GM23338 (cell line): Measurements from ENCODE around the gene IL1B. TPM values are rescaled to one million over a fixed set of nuclear protein-coding genes. Genes with fewer than 3 reads are reported as not detected.

Source experiments
- ATAC-seq: fragments of 200-7000 bp; cut with Tn5 transposase; 3 replicates; pipeline ENCODE4 v1.9.1; 2020
- DNase-seq: peaks from one replicate; pipeline ENCODE4 v3.0.0-alpha.2; 2015; ENCODE audit warnings: low spot score
- H2AFZ ChIP-seq: fragments of 200-600 bp; sonication (generic); 2 replicates; pipeline ENCODE4 v1.8.0; 2016; ENCODE audit warnings: antibody characterized with exemption, mild to moderate bottlenecking, moderate library complexity
- H3F3A ChIP-seq: fragments of 200-600 bp; sonication (generic); replicated peaks from 2 replicates; pipeline ENCODE4 v1.8.0; 2017; ENCODE audit warnings: antibody characterized with exemption, mixed run types, low read depth
- H3K27ac ChIP-seq: fragments of 200-600 bp; sonication (generic); 2 replicates; pipeline ENCODE4 v1.6.1; 2016; ENCODE audit warnings: low read depth
- H3K27me3 ChIP-seq: fragments of 200-600 bp; sonication (generic); 2 replicates; pipeline ENCODE4 v1.8.0; 2016; ENCODE audit warnings: mild to moderate bottlenecking, mixed run types, moderate library complexity; ENCODE audit not compliant: insufficient read depth
- H3K36me3 ChIP-seq: fragments of 200-600 bp; sonication (generic); 2 replicates; pipeline ENCODE4 v1.8.0; 2016; ENCODE audit warnings: mild to moderate bottlenecking; ENCODE audit not compliant: insufficient read depth
- H3K4me1 ChIP-seq: fragments of 200-600 bp; sonication (generic); 2 replicates; pipeline ENCODE4 v1.8.0; 2016; ENCODE audit warnings: mild to moderate bottlenecking, moderate library complexity; ENCODE audit not compliant: insufficient read depth
- H3K4me2 ChIP-seq: fragments of 200-600 bp; sonication (generic); 2 replicates; pipeline ENCODE4 v1.7.1; 2017; ENCODE audit warnings: mixed run types
- H3K4me3 ChIP-seq: fragments of 200-600 bp; sonication (generic); 2 replicates; pipeline ENCODE4 v1.6.1; 2016; ENCODE audit warnings: mixed run types
- H3K79me2 ChIP-seq: fragments of 200-600 bp; sonication (generic); replicated peaks from 2 replicates; pipeline ENCODE4 v1.8.0; 2017; ENCODE audit warnings: mild to moderate bottlenecking; ENCODE audit not compliant: insufficient read depth
- H3K9me2 ChIP-seq: fragments of 200-600 bp; sonication (generic); 2 replicates; pipeline ENCODE4 v1.8.0; 2017; ENCODE audit not compliant: insufficient read depth
- H4K20me1 ChIP-seq: fragments of 200-600 bp; sonication (generic); replicated peaks from 2 replicates; pipeline ENCODE4 v1.8.0; 2017; ENCODE audit warnings: mild to moderate bottlenecking; ENCODE audit not compliant: insufficient read depth
- H3K27ac Mint-ChIP-seq: 2 replicates; pipeline ENCODE4 v1.8.0; 2020; ENCODE audit warnings: inconsistent platforms, mild to moderate bottlenecking, moderate library complexity, mixed read lengths
- H3K27me3 Mint-ChIP-seq: 3 replicates; pipeline ENCODE4 v1.8.0; 2022; ENCODE audit warnings: low read depth, mild to moderate bottlenecking, moderate library complexity, mixed read lengths, inconsistent platforms; ENCODE audit not compliant: insufficient read depth, poor library complexity
- H3K36me3 Mint-ChIP-seq: 3 replicates; pipeline ENCODE4 v1.8.0; 2021; ENCODE audit warnings: low read depth, mild to moderate bottlenecking, inconsistent platforms, moderate library complexity, mixed read lengths
- H3K4me1 Mint-ChIP-seq: 3 replicates; pipeline ENCODE4 v1.8.0; 2020; ENCODE audit warnings: mild to moderate bottlenecking, inconsistent platforms, mixed read lengths
- H3K4me3 Mint-ChIP-seq: 3 replicates; pipeline ENCODE4 v1.8.0; 2021; ENCODE audit warnings: moderate library complexity, mild to moderate bottlenecking, inconsistent platforms, mixed read lengths
- H3K9me3 Mint-ChIP-seq: 3 replicates; pipeline ENCODE4 v1.8.0; 2020; ENCODE audit warnings: moderate library complexity, mild to moderate bottlenecking, inconsistent platforms, mixed read lengths
- CREB1 ChIP-seq: fragments of 250-450 bp; sonication (Bioruptor Pico); IDR thresholded peaks from 2 replicates; pipeline ENCODE4 v1.5.0; 2020; ENCODE audit warnings: low read depth, mild to moderate bottlenecking, moderate library complexity
- JUNB ChIP-seq: IDR thresholded peaks from one replicate; pipeline ENCODE4 v1.6.1; 2016; ENCODE audit warnings: antibody characterized with exemption; ENCODE audit not compliant: unreplicated experiment
- STAT1 ChIP-seq: IDR thresholded peaks from one replicate; pipeline ENCODE4 v1.6.1; 2016; ENCODE audit warnings: antibody characterized with exemption; ENCODE audit not compliant: unreplicated experiment
- ZNF462 ChIP-seq: fragments of 250-450 bp; sonication (Bioruptor Pico); IDR thresholded peaks from 2 replicates; pipeline ENCODE4 v1.5.0; 2020; ENCODE audit warnings: mild to moderate bottlenecking, moderate library complexity
- polyA plus RNA-seq: library from polyadenylated mRNA; unstranded; fragments of >200 nt; fragmentation: Nextera tagmentation; extraction: Ambion mirVana; gene quantifications from 2 replicates; pipeline ENCODE4 v1.2.1, GENCODE V29; 2016
- total RNA-seq: library from RNA; depleted of rRNA; stranded (reverse); fragments of >200 nt; shearing (Covaris generic); gene quantifications from 2 replicates; pipeline ENCODE4 v1.2.3, GENCODE V29; 2014
- TF ChIP-seq, protein P1 (sequence below): IDR thresholded peaks from one replicate; pipeline ENCODE4 v1.6.1; 2018; ENCODE audit warnings: antibody characterized with exemption; ENCODE audit not compliant: unreplicated experiment

Gene IL1B
- total and polyA plus RNA-seq, 2 experiments from 2014 or later: not detected

DNA sequence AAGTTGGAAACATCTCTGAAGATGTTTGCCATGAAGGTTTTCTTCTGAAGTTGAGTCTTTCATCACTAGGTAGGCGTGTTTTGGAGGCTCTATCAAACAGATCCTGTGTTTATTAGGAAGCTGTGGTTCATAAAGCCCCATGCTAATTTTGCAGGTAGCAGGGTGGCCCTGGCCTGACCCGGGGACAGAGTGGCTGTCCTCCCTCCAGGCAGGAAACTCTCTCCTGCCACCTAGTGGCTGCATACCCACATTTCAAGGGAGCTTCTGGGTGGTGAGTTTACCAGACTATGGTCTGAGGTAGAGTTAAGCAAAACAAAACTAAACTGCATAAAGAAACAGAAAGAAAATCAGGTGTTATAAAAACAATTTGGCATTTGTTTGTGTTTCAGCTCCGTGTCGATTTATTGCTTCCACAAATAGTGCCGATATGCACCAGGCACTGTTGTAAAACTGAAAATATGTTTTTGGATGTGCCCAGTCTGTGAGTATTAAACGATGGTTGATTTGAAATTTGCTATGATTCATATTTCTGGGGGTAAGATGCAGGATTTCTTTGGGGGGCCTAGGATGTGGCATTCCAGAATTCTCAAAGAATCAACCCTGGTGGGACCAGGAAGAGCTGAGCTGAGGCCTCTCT is 48.4 kb upstream of the IL1B start (continued):
- no peak for TF ChIP-seq ZNF462 (CRISPR knock-in tag)

DNA sequence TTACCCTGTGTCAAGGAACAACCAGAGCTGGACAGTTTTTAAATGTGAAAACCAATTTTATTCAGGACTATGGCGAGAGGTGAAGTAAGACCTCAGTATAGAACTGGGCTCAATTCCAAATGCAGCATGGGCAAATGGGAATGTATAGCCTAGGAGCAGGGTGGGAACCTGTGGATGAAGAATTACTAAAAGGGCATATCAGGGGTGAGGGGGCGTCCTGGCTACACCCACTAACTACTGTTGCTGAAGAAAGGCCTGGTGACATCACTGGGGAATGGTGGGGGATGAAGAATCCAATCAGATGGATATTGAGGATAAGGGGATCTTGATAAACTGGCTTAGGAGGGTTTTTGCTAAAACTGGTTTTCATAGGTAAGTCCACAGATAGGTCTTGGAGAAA is 47.1 kb upstream of the IL1B start:
- TF ChIP-seq, protein P1, sequence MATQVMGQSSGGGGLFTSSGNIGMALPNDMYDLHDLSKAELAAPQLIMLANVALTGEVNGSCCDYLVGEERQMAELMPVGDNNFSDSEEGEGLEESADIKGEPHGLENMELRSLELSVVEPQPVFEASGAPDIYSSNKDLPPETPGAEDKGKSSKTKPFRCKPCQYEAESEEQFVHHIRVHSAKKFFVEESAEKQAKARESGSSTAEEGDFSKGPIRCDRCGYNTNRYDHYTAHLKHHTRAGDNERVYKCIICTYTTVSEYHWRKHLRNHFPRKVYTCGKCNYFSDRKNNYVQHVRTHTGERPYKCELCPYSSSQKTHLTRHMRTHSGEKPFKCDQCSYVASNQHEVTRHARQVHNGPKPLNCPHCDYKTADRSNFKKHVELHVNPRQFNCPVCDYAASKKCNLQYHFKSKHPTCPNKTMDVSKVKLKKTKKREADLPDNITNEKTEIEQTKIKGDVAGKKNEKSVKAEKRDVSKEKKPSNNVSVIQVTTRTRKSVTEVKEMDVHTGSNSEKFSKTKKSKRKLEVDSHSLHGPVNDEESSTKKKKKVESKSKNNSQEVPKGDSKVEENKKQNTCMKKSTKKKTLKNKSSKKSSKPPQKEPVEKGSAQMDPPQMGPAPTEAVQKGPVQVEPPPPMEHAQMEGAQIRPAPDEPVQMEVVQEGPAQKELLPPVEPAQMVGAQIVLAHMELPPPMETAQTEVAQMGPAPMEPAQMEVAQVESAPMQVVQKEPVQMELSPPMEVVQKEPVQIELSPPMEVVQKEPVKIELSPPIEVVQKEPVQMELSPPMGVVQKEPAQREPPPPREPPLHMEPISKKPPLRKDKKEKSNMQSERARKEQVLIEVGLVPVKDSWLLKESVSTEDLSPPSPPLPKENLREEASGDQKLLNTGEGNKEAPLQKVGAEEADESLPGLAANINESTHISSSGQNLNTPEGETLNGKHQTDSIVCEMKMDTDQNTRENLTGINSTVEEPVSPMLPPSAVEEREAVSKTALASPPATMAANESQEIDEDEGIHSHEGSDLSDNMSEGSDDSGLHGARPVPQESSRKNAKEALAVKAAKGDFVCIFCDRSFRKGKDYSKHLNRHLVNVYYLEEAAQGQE: no peak
- TF ChIP-seq STAT1 (no peak), CREB1 (CRISPR knock-in tag) (no peak), JUNB (no peak)
- no peak overlapping the region for H3K4me3 ChIP-seq
- H3K27ac ChIP-seq: no peak overlapping the region
- DNase-seq (no peak), ATAC-seq (no peak)
- no peaks in the 10 kb centered on the region for H3K36me3 ChIP-seq
- H4K20me1 ChIP-seq: no peaks in the 10 kb centered on the region
- H3K9me3 Mint-ChIP-seq: no peaks in the 10 kb centered on the region
- no peaks in the 10 kb centered on the region for H3K27me3 ChIP-seq
- H2AFZ ChIP-seq: no peak overlapping the region
- peaks cover 4% of the 10 kb centered on the region; the same call in 2 of the 3 replicates for H3K4me1 Mint-ChIP-seq
- H3K79me2 ChIP-seq: no peaks in the 10 kb centered on the region
- no peak overlapping the region for H3K4me2 ChIP-seq
- H3K27ac Mint-ChIP-seq: no peak overlapping the region
- H3K4me3 Mint-ChIP-seq: no peak overlapping the region
- no peaks in the 10 kb centered on the region for H3F3A ChIP-seq
- no peaks in the 10 kb centered on the region for H3K9me2 ChIP-seq
- H3K36me3 Mint-ChIP-seq: no peaks in the 10 kb centered on the region
- H3K4me1 ChIP-seq: no peaks in the 10 kb centered on the region
- H3K27me3 Mint-ChIP-seq: peaks cover 2% of the 10 kb centered on the region
